MM.1S (cell line): ENCODE results near the gene AOC2.
"Not testable (repeated sequence)": the region's sequence is repeated elsewhere in the genome, so short reads cannot be mapped to it uniquely, and the experiment has no call there.

Experiments
- EZH2 ChIP-seq: fragments of 300-600 bp; sonication (generic); optimal IDR thresholded peaks from 2 replicates; pipeline ENCODE3; 2017; ENCODE audit warnings: low read depth, mild to moderate bottlenecking, antibody characterized with exemption, low read length, mixed read lengths
- TF ChIP-seq, protein P1 (sequence below): fragments of 300-600 bp; sonication (generic); IDR thresholded peaks from 2 replicates; pipeline ENCODE4 v1.5.1; 2016; ENCODE audit warnings: antibody characterized with exemption, low read length, mixed read lengths

DNA sequence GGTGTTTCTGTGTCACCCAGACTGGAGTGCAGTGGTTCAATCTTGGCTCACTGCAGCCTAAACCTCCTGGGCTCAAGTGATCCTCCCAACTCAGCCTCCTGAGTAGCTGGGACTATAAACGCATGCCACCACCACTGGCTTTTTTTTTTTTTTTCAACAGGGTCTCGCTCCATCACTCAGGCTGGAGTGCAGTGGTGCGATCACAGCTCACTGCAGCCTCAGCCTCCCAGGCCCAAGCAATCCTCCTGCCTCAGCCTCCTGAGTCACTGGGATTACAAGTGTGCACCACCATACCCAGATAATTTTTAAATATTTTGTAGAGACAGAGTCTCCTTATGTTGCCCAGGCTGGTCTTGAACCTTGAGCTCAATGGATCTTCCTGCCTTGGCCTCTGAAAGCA lies 41.4 kb downstream of the AOC2 start:
- TF ChIP-seq, protein P1, sequence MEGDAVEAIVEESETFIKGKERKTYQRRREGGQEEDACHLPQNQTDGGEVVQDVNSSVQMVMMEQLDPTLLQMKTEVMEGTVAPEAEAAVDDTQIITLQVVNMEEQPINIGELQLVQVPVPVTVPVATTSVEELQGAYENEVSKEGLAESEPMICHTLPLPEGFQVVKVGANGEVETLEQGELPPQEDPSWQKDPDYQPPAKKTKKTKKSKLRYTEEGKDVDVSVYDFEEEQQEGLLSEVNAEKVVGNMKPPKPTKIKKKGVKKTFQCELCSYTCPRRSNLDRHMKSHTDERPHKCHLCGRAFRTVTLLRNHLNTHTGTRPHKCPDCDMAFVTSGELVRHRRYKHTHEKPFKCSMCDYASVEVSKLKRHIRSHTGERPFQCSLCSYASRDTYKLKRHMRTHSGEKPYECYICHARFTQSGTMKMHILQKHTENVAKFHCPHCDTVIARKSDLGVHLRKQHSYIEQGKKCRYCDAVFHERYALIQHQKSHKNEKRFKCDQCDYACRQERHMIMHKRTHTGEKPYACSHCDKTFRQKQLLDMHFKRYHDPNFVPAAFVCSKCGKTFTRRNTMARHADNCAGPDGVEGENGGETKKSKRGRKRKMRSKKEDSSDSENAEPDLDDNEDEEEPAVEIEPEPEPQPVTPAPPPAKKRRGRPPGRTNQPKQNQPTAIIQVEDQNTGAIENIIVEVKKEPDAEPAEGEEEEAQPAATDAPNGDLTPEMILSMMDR = not testable (repeated sequence)
- not testable (repeated sequence) for TF ChIP-seq EZH2
